C4-2B (cell line): Measurements from ENCODE around the gene ABHD17B.

ENCODE experiments used
- H3K27ac ChIP-seq: fragments of 450-650 bp; 2 replicates; pipeline ENCODE4 v1.5.1; 2017
- ZFX ChIP-seq: fragments of 450-650 bp; IDR thresholded peaks from 2 replicates; pipeline ENCODE4 v1.6.1; 2017
- TF ChIP-seq, protein P1 (sequence below): fragments of 450-650 bp; conservative IDR thresholded peaks from 2 replicates; pipeline ENCODE4 v1.5.1; 2017; ENCODE audit warnings: mild to moderate bottlenecking

ABHD17B gene

DNA sequence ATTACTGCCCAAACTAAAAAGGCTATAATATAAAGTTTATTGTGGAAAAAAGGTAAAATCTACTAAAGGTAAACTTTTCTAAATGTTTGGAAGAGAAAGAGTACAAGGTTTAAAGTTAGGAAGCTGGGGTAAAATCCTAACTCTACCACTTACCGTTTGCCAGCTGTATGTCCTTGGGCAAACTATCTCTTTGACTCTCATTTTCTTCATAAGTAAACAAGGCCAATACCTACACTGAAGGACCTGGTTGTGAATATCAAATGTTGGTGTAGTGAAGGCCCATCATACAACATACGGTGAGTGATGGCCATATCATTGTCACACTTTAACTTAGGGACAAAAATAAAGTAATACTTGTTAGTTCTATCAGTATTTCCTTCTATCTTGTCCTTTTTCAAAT, 34.9 kb downstream of the ABHD17B start:
- H3K27ac ChIP-seq: no peak overlapping the region

DNA sequence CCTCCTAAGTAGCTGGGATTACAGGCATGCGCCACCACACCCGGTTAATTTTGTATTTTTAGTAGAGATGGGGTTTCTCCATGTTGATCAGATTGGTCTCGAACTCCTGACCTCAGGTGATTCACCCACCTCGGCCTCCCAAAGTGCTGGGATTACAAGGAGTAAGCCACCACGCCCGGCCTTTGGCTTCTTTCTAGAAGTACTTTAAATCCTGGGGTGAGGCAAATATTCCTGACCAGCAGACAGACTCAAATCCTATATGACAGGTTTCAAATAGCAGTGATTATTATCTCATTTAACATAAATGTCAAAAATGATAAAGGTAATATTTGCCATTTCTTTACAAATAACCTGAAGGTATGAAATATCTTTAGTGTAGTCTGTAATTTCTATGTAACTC, 35.6 kb downstream of the ABHD17B start:
- H3K27ac ChIP-seq: no peak overlapping the region
- TF ChIP-seq, protein P1, sequence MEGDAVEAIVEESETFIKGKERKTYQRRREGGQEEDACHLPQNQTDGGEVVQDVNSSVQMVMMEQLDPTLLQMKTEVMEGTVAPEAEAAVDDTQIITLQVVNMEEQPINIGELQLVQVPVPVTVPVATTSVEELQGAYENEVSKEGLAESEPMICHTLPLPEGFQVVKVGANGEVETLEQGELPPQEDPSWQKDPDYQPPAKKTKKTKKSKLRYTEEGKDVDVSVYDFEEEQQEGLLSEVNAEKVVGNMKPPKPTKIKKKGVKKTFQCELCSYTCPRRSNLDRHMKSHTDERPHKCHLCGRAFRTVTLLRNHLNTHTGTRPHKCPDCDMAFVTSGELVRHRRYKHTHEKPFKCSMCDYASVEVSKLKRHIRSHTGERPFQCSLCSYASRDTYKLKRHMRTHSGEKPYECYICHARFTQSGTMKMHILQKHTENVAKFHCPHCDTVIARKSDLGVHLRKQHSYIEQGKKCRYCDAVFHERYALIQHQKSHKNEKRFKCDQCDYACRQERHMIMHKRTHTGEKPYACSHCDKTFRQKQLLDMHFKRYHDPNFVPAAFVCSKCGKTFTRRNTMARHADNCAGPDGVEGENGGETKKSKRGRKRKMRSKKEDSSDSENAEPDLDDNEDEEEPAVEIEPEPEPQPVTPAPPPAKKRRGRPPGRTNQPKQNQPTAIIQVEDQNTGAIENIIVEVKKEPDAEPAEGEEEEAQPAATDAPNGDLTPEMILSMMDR: no peak
- no peak for TF ChIP-seq ZFX

More for the DNA sequence above, 34.9 kb downstream of the ABHD17B start:
- TF ChIP-seq, protein P1: no peak

DNA sequence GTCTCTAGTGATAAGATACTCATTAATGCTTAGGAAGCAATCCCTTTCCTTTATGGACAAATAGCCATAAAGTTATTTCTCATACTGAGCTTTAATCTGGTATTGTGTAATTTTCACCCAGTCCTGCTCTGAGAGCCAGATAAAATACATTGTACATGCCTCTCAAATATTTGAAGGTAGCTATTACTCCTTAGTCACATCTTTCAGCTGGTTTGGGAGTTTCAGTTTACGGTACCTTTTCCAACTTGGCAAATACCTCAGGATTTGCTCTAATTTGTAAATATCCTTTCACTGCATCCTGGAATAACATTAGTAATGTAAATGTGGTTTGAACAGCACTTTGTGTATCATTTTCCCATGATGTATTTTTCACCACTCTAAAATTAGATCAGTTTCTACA, 47.4 kb downstream of the ABHD17B start:
- TF ChIP-seq, protein P1: no peak
- no peak for TF ChIP-seq ZFX
- no peak overlapping the region for H3K27ac ChIP-seq

DNA sequence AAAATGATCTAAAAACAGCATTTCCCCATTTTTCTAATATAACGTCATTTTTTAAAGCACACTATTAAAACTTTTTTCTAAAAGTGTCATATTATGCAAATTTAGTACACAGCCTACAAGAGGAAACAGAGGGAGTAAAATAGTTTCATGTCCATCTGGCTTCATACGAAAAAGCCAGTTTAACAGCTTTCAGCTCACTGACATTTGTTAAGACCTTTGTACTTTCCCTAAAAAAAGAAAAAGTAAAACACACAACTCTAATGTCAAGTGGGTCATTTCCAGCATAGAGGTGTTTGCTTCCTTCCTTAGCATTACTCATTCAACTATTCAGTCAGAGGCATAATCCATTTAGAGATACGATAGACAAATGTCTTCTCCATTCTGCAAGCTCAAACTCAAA, 49.4 kb downstream of the ABHD17B start:
- TF ChIP-seq, protein P1: no peak
- no peak for TF ChIP-seq ZFX
- H3K27ac ChIP-seq: no peak overlapping the region

DNA sequence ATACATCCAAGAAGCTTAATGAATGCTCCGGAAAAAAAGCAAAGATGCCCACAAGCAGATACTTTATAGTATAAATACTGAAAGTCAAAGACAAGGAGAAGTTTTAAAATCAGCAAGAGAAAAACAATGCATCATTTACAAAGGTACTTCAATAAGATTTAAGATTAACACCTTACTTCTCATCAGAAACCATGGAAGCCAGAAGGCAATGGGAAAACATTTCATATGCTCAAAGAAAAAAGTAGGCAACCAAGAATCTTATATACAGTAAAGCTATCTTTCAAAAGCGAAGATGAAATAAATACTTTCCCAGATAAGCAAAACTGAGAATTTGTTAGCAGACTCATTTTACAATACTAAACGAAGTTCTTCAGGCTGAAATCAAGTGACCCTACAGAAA, 51.1 kb downstream of the ABHD17B start:
- H3K27ac ChIP-seq: no peak overlapping the region
- no peak for TF ChIP-seq ZFX
- TF ChIP-seq, protein P1: no peak

DNA sequence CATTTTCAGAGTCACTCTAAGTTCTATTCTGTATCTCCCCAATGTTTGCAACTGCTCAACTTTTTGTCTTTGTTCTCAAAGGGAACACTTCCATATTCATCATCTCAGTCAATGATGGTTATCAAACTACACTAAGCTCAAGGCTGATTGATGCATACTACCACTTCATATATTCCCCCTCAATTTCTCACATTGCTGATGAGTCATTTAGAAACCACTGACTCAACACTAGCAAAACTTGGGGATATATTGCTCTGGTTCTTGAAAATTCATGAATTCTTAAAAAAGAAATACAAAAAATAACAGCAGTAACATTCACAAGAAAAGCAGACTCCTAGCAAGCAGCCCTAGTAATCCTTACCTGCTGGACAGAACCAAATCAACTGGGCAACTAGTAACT, 52.2 kb downstream of the ABHD17B start:
- H3K27ac ChIP-seq: no peak overlapping the region
- no peak for TF ChIP-seq ZFX
- TF ChIP-seq, protein P1: no peak

DNA sequence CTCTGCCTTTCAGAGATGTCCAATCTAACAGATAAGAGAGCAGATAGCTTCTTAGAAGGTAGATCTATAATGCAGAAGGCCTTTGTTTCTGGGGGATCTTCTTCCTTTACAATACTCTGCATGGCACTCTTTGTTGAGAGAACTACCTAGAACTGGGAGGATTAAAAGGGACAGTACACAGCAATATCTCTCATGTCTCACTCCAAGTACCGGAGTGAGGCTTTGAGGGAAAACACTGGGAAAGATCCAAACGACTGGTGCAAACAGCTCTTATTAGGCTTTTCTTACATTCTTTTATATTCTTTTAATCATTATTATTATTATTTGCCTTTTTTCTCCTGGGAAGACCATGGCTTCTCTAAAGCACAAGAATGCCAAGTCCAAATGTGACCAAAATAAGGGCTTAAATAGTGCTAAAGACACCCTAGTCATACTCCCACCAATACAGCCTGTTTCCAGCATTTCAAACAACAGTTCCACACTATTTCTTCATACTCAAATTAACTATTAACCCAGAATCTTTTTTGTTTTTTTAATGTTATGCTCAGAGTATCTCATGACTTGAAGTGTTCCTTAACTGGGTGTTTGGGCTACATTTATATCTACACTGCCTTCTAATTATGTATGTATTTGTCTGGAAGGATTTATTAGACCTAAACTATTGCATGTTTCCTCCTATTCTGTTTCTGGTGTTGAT, 52.7 kb downstream of the ABHD17B start:
- H3K27ac ChIP-seq: no peak overlapping the region
- TF ChIP-seq, protein P1: no peak
- TF ChIP-seq ZFX: no peak
